Inflammatory macrophage treated with lipopolysaccharide for 1 hour (primary cell): ENCODE measurements around the gene ANKS4B.
"Not testable (repeated sequence)": the region's sequence is repeated elsewhere in the genome, so short reads cannot be mapped to it uniquely, and the experiment has no call there.

Experiments used
- DNase-seq, 2 donors: peaks; one replicate each; pipeline ENCODE4 v3.0.0-alpha.2; 2020 to 2022

ANKS4B gene

GRCh38 chr16:21263640-21264570, 30.4 kb downstream of the ANKS4B start:
- DNase-seq, result no peak

GRCh38 chr16:21264571-21265036, 31.1 kb downstream of the ANKS4B start:
- DNase-seq, result no peak

- no peak for DNase-seq
These were observed 31.8 kb downstream of the ANKS4B start for GRCh38 chr16:21265104-21265837.

- no peak for DNase-seq
These were observed 33.8 kb downstream of the ANKS4B start for GRCh38 chr16:21267298-21267697.

GRCh38 chr16:21268236-21268635, 34.7 kb downstream of the ANKS4B start:
- DNase-seq, result no peak

- no peak for DNase-seq
These were observed 38.8 kb downstream of the ANKS4B start for GRCh38 chr16:21272253-21272652.

- not testable (repeated sequence) for DNase-seq
These were observed 39.3 kb downstream of the ANKS4B start for GRCh38 chr16:21272763-21273162.

GRCh38 chr16:21274172-21274726, 40.8 kb downstream of the ANKS4B start:
- DNase-seq, result no peak

- DNase-seq, result no peak
These were observed 42.0 kb downstream of the ANKS4B start for GRCh38 chr16:21275529-21275928.

- DNase-seq, result no peak
These were observed 42.6 kb downstream of the ANKS4B start for GRCh38 chr16:21276090-21276489.

- DNase-seq, result no peak
These were observed 43.8 kb downstream of the ANKS4B start for GRCh38 chr16:21277045-21277926.

GRCh38 chr16:21277927-21278706, 44.6 kb downstream of the ANKS4B start, which contains the start of gene CRYM:
TSS of gene CRYM (minus strand) at chr16:21278290. CDS start at chr16:21278251, 39 bp downstream.
- peak; percentile 26 to 36 for DNase-seq

GRCh38 chr16:21279501-21279900, 46.0 kb downstream of the ANKS4B start:
- no peak for DNase-seq

- no peak for DNase-seq
These were observed 48.3 kb downstream of the ANKS4B start for GRCh38 chr16:21281698-21282389.

GRCh38 chr16:21283521-21284289, 50.2 kb downstream of the ANKS4B start:
- peak; percentile 14 to 54 for DNase-seq

GRCh38 chr16:21284414-21284813, 50.9 kb downstream of the ANKS4B start:
- no peak for DNase-seq

- DNase-seq, result no peak
These were observed 51.8 kb downstream of the ANKS4B start for GRCh38 chr16:21285314-21285713.

GRCh38 chr16:21289789-21290188, 56.3 kb downstream of the ANKS4B start:
- DNase-seq, result not testable (repeated sequence)

GRCh38 chr16:21300309-21301167, 67.0 kb downstream of the ANKS4B start:
- peak; percentile 97 to 99 for DNase-seq
